HG03460 (cell line): ENCODE data around the gene CEBPA.
"Not testable (repeated sequence)": the region's sequence is repeated elsewhere in the genome, so short reads cannot be mapped to it uniquely, and the experiment has no call there.

Source experiments
- ATAC-seq: cut with Tn5 transposase; IDR thresholded peaks from one replicate; pipeline ENCODE4 v1.9.1; 2021; ENCODE audit not compliant: unreplicated experiment

Gene CEBPA

DNA sequence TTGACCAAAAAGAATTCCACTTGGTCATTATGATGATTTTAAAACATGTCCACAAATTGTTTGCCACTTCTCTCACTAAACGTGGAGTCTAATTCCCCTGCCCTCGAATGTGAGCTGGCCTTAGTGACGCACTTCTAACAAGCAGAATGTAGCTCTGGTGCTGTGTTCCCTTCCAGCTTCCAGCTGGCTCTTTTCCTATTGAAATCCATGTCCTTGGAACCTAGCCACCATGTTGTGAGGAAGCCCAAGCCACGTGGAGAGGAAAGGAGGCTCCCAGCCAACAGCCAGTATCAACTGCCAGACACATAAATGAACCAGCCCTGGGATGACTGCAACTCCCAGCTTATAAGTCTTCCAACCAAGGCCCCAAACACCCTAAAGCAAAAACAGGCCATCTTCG is 23.6 kb upstream of the CEBPA start:
- ATAC-seq = no peak

DNA sequence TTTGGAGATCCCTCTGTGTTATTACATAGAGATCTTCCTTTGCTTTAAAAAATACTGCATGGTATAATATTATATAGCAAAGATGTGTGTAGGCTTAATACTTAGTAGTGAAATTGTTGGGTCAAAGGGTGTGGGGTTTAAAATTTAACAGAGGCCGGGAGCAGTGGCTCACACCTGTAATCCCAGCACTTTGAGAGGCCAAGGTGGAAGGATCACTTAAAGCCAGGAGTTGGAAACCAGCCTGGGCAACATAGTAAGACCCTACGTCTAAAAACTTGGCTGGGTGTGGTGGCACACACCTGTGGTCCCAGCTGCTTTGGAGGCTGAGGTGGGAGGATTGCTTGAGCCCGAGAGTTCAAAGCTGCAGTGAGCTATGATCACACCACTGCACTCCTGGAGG is 22.3 kb upstream of the CEBPA start:
- ATAC-seq = no peak

DNA sequence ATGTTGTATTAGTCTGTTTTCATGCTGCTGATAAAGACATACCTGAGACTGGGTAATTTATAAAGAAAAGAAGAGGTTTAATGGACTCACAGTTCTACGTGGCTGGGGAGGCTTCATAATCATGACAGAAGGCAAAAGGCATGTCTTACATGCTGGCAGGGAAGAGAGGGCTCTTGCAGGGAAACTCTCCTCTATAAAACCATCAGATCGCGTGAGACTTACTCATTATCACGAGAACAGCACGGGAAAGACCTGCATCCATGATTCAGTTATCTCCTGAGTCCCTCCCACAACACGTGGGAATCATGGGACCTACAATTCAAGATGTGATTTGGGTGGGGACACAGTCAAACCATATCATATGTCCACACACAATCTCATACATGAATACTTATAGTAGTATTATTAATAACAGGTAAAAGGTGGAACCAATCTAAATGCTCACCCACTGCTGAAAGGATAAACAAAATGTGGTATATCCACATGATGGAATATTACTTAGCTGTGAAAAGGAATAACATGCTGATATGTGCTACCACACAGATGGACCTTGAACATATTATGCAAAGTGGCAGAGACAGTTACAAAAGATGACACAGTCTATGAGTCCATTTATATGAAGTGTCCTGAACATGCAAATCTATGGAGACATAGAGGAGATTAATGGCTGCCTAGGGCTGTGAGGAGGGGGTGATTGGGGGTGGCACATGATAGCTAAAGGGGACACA is 20.9 kb upstream of the CEBPA start:
- ATAC-seq = no peak

DNA sequence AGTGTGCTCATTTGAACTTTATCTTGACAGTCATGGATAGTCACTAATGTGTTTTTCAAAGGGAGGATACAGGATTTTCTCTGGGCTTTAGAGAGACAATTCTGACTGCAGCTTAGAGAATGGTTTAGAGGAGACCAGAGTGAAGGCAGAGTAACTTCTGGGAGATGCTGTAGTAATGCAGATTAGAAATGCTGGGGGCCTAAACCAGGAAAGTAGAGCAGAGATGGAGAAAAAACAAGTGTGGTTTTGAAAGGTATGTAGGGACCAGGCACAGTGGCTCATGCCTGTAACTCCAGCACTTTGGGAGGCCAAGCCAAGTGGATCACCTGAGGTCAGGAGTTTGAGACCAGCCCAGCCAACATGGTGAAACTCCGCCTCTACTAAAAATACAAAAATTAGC is 18.3 kb upstream of the CEBPA start:
- ATAC-seq = no peak

DNA sequence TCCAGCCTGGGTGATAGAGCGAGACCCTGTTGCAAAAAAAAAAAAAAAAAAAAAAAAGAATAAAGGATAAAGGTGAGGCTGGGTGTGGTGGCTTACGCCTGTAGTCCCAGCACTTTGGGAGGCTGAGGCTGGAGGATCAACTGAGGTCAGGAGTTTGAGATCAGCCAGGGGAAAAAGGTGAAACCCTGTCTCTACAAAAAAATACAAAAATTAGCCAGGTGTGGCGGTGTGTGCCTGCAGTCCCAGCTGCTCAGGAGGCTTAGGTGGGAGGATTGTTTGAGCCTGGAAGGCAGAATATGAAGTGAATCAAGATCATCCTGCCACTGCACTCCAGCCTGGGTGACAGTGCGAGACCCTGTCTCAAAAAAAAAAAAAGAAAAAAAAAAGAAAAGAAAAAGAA is 15.7 kb upstream of the CEBPA start:
- not testable (repeated sequence) for ATAC-seq

DNA sequence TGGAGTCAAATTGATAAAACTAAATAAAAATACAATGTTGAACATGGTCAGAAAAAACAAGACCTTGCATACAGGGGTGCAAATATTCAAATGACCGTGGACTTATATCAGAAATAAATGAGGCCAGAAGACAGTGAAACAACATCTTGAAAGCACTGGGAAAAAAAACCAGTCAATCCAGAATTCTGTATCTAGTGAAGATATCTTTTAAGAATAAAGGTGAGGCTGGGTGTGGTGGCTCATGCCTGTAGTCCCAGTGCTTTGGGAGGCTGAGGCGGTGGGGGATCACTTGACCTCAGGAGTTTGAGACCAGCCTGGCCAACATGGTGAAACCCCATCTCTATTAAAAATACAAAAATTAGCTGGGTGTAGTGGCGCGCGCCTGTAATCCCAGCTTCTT is 15.2 kb upstream of the CEBPA start:
- no peak for ATAC-seq

DNA sequence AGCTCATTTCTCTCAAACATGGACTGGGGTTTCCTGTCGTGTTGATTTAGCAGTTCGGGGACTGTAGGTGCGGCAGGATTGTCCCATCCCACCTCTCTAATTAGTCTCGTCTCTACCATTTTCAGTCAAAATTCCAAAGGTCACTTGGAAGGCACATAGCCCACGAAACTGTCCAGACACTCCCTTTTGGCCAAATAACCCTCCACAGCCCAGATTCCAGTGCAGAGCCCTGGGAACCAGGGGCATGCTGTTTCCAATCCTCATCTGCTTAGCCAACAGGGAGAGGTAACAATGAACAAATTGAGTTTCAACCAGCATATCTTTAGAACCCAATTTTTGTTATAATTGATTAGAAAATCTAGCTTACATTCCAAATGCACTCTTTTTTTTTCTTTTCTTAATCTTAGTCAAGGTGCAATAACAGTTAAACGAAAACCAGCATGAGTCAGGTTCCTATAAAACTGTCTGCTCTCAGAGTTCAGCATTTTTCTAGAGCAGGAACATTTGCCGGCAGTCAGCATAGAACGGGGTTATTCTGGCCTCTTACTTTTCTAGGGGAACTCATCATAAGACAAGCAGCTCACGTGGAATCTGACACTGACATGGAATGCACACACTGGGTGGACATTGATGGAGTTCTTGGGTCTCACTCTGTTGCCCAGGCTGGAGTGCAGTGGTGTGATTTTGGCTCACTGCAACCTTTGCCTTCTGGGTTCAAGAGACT is 14.4 kb upstream of the CEBPA start:
- no peak for ATAC-seq

DNA sequence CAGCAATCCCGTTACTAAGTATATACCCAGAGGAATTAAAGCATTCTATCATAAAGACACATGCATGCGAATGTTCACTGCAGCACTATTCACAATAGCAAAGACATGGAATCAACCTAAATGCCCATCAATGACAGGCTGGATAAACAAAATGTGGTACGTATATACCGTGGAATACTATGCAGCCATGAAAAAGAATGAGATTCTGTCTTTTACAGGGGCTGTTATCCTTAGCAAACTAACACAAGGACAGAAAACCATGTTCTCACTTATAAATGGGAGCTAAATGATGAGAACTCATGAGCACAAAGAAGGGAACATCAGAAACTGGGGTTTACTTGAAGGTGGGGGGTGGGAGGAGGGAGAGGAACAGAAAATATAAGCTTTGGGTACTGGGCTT is 10.5 kb upstream of the CEBPA start:
- ATAC-seq = not testable (repeated sequence)

DNA sequence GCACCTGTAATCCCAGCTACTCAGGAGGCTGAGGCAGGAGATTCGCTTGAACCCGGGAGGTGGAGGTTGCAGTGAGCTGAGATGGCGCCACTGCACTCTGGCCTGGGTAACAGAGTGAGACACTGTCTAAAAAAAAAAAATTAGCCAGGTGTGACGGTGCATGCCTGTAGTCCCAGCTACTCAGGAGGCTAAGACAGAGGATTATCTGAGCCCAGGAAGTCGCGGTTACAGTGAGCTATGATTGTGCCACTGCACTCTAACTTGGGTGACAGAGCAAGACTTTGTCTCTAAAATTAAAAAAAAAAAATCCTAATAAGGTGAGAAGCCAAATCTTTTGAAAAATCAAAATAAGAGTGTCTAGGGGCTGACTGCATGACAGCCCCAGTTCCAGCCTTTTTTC is 9.7 kb upstream of the CEBPA start:
- no peak for ATAC-seq

DNA sequence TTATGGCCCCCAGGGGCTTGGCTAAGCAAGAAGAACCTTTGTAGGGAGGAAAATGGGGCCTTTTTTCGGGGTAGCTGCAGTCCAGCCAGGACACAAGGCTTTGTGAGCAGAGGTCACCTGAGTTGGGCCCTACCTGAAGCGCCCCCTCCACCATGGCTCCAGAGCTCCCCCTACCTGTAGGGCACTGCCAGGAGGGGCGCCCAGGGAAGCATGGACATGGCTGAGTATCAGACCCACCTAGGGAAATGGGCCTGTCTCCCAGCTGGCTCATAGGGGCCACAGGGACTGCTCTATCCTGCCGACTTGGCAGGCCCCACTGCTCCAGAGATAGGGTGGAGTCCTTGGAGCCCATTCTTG is 9.0 kb upstream of the CEBPA start:
- ATAC-seq = no peak

DNA sequence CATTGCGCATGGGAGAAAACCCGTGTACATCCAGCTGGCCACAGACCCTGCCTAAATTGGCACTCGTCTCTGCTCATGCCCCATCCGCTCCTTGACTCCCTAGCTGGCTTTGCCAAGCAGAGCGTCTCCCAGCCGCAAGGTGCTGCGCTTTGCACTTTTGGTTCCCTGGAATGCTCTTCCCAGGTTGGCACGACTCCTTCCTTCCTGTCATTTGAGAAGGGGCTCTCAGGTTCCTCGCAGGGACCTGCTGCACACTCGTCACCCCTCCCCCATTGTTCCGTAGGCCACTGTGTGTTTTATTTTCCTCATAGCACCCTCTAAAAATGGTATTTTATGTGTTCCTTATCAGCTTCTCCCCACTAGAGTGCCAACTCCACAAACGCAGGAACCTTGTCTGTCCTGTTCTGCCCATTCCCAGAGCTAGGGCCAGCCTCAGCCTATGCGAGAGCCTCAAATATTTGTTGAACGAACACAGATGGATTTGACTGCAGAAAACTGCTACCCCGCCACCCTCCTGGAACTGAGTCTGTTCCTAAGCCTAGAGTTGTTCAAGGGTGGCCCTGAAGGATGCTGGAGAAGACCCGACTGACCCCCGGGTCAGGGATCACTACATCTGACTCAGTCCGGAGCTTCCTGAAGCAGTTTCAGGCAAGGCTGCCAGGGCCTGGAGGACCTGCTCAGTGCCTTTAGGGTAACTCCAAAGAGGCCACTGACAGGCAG is 8.4 kb upstream of the CEBPA start:
- no peak for ATAC-seq

DNA sequence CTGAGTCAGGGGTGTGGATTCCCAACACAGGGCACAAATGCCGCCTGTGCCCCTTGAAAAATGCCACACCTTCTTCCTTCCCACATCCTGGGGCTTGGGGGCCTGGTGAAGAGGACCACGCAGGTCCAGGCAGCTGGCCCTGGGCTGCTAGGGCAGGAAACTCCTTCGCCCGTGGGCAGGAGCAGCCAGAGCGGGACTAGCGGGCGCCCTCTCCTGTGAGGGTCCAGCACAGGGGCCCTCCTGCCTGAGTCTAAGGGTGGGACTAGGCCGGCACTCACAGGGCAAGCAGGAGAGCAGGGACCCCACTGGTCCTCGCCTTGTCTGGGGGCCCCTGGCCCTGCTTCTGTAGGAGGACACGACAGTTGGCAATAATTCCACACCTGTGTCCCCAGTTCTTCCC is 7.5 kb upstream of the CEBPA start:
- no peak for ATAC-seq

DNA sequence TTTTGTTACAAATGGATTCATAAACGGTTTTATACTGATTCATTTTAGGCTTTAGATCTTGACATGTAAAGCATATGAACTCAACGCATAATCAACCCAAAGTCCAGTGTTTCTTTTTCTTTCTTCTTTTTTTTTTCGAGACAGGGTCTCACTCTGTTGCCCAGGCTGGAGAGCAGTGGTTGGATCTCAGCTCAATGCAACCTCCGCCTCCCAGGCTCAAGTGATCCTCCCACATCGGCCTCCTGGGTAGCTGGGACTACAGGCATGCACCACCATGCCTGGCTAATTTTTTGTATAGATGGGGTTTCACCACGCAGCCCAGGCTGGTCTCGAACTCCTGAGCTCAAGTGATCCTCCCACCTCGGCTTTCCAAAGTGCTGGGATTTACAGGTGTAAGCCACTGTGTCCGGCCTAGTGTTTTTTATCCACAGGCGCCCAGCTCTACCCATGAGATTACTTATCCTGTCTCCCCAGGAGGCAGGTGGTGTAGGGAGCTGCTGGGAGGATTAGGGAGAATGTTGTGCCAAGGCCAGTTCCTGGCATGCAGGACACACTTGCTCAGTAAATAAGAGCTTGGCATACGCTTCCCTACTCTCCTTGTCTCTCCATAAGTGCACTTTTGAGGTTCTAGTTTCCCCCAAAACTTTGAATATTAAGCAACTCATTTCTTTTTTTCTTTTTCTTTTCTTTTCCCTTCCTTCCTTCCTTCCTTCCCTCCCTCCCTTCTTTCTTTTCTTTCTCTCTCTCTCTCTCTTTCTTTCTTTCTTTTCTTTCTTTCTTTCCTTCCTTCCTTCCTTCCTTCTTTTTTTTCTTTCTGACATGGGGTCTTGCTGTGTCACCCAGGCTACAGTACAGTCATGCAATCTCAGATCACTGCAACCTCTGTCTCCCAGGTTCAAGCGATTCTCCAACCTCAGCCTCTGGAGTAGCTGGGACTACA is 4.8 kb upstream of the CEBPA start:
- ATAC-seq = no peak

DNA sequence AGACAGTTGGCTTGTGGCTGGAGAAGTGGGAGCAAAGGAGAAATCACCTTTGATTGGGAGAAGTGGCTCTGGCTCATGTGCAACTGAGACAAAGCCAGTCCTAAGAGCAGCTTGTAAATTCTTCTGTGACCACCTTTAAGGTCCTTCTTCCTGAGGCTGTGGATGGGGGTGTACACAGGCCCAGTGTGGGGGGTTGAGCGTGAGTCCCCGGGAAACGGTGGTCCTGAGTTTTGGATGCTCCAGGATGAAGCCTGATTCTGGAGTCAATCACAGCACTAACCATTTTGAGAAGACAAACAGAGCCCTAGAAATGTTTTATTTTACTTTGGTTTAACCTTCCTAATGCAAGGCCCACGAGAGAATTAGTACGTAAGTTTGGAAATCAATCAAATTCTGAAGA is 3.9 kb upstream of the CEBPA start:
- ATAC-seq = no peak

DNA sequence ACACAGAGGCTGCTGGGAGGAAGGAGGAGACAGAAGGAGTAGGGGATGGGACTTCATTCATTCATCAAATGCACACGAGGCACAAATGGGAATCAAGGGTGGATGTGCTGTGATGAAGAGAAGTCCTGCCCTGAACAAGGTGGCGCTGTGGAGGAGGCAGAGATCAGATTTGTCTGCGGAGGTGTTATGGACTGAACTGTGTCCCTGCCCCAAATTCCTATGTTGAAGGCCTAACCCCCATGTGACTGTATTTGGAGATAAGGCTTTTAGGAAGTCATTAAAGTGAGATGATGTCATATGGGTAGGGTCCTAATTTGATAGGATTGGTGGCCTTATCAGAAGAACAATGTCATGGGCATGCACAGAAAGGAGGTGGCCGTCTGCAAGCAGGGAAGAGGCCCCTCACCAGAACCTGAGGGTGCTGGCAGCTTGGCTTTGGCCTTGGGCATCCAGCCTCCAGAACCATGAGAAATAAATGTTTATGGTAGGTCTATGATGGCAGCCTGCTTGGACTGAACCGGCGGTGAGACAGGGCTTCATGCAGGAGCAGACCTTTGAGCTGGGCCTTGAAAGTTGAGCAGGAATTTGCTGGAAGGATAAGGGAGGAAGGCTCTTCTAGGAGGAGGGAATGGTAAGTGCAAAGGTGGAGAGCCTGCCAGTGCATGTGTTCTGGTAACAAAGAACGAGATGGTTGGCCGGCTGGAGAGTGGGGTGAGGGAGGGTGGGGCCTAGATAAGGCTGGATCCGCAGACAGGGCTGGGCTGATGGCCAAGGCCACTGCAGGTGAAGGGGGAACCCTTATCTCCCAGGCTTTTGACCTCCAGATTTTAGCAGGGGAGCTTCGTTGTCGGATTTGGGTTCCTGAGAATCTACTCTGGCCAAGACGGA is 2.7 kb upstream of the CEBPA start:
- ATAC-seq = no peak

DNA sequence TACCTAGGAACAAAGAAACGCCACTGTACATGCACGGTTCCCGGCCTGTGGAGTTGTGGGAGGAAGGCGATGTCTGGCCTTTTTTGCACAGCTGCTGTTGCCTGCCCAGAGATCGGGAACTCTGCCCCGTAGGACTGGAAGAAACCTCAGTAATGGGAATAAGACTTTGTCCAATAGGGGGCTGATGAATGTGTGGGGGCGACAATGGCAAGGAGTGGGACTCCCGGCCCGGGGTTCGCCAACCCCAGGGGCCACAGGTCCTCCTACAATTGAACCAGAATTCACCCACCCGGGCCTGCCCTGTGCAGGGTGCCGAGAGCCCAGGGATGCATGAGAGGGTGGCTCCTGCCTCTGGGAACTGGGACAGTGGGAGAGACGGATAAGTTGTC is 2.0 kb upstream of the CEBPA start:
- ATAC-seq = no peak

DNA sequence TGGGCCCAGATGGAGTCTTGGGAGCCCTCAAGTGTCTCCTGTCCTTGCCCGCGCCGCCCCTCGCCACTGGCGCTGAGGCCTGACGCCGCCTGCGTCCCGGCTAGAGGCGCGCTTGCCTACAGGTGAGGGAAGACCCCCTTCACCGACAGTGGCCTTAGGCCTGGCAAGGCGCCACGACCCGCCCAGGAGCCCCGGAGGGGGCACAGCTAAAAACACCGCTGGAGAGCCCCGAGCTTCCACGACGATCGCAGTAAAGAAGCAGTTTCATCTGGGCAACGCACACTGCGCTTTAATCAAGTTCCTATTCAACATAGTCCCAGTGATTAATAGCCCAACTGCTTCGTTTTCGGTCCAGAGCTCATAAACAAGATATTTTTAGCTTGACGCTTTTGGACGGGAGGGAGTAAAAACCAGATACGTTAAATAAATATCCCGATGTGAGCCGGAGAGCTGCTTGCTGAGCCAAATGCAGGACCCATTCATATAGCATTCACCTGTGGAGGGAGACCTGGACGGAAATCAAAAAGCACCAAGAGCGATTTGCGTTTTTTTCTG is 1.5 kb upstream of the CEBPA start:
- no peak for ATAC-seq

DNA sequence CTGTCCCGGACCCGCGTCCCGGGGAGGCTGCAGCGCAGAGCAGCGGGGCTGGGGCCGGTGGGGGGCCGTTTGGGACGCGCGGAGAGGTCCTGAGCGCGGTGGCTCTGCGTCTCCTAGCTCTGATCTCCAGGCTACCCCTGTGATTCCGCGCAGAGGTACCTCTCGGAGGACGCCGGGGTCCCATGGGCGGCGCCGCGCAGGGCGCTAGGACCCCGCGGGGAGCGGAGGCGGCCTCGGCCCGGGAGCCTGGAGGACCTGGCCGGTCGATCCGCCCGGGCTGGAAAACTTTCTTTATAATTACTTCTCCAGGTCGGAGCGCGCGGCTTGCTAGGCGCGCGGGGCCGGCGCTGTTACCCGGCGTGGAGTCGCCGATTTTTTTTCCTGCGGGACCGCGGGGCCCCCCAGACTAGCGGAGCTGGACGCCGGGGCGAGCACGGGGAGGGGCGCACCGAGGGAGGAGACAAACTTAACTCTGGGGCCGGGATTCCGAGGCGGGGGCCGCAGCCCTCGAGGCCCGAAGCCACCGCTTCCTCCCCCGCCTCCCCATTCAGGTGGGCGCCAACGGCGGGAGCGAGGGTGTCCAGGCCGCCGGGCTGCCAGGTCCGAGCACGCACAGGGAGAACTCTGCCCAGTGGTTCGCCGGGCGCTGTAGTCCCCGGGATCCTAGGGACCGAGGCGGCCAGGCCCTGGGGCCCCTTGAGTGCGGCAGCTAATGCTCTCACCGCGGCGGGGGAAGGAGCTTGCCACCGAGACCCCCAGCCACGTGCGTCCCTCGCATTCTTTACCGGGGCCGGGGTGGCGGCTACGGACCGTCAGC is 848 bp upstream of the CEBPA start:
- ATAC-seq = no peak

DNA sequence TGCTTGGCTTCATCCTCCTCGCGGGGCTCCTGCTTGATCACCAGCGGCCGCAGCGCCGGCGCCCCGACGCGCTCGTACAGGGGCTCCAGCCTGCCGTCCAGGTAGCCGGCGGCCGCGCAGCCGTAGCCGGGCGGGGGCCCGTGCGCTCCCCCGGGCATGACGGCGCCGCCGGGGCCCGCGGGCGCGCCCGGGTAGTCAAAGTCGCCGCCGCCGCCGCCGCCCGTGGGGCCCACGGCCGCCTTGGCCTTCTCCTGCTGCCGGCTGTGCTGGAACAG is 497 bp downstream of the CEBPA start:
- ATAC-seq = no peak
